Esophagus muscularis mucosa (tissue), 3 donors: ENCODE data around the gene ORM1.

Source experiments
- CTCF ChIP-seq, 3 experiments: fragments of 200-600 bp in 2 of 3; fragments of 450-650 bp in 1 of 3; sonication (generic) in 2 of 3; IDR thresholded peaks; one replicate each; pipeline ENCODE4 v1.5.1; 2017 to 2019; ENCODE audit warnings: antibody characterized with exemption in 3 of 3, mild to moderate bottlenecking in 2 of 3, moderate library complexity in 1 of 3
- EP300 ChIP-seq: sonication (generic); formaldehyde crosslinking; IDR thresholded peaks from one replicate; pipeline ENCODE4 v1.6.1; 2017; ENCODE audit warnings: antibody characterized with exemption

GRCh38 chr9:114312513-114312875 is 10.4 kb upstream of the ORM1 start:
- no peak for TF ChIP-seq CTCF (IDR thresholded peaks at IDR 0.05)
- no peak for TF ChIP-seq EP300
